ENCODE results near the gene S100Z.

- TF ChIP-seq, protein P1, sequence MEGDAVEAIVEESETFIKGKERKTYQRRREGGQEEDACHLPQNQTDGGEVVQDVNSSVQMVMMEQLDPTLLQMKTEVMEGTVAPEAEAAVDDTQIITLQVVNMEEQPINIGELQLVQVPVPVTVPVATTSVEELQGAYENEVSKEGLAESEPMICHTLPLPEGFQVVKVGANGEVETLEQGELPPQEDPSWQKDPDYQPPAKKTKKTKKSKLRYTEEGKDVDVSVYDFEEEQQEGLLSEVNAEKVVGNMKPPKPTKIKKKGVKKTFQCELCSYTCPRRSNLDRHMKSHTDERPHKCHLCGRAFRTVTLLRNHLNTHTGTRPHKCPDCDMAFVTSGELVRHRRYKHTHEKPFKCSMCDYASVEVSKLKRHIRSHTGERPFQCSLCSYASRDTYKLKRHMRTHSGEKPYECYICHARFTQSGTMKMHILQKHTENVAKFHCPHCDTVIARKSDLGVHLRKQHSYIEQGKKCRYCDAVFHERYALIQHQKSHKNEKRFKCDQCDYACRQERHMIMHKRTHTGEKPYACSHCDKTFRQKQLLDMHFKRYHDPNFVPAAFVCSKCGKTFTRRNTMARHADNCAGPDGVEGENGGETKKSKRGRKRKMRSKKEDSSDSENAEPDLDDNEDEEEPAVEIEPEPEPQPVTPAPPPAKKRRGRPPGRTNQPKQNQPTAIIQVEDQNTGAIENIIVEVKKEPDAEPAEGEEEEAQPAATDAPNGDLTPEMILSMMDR (IDR thresholded peaks at IDR 0.05) = no peak
- TF ChIP-seq POLR2A (IDR thresholded peaks at IDR 0.05) = no peak
These were observed 114.2 kb downstream of the S100Z start for GRCh38 chr5:76964060-76964459.
